ENCODE data around the gene DHRS9.

DHRS9 gene

GRCh38 chr2:169116327-169116726 is 47.0 kb downstream of the DHRS9 start:
- DNase-seq (ENCODE audit: insufficient read length, low spot score) (no peak), FAIRE-seq (no peak)
- TF ChIP-seq, protein P1, sequence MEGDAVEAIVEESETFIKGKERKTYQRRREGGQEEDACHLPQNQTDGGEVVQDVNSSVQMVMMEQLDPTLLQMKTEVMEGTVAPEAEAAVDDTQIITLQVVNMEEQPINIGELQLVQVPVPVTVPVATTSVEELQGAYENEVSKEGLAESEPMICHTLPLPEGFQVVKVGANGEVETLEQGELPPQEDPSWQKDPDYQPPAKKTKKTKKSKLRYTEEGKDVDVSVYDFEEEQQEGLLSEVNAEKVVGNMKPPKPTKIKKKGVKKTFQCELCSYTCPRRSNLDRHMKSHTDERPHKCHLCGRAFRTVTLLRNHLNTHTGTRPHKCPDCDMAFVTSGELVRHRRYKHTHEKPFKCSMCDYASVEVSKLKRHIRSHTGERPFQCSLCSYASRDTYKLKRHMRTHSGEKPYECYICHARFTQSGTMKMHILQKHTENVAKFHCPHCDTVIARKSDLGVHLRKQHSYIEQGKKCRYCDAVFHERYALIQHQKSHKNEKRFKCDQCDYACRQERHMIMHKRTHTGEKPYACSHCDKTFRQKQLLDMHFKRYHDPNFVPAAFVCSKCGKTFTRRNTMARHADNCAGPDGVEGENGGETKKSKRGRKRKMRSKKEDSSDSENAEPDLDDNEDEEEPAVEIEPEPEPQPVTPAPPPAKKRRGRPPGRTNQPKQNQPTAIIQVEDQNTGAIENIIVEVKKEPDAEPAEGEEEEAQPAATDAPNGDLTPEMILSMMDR (IDR thresholded peaks at IDR 0.05; ENCODE audit: insufficient read depth, missing control alignments): no peak

DNA sequence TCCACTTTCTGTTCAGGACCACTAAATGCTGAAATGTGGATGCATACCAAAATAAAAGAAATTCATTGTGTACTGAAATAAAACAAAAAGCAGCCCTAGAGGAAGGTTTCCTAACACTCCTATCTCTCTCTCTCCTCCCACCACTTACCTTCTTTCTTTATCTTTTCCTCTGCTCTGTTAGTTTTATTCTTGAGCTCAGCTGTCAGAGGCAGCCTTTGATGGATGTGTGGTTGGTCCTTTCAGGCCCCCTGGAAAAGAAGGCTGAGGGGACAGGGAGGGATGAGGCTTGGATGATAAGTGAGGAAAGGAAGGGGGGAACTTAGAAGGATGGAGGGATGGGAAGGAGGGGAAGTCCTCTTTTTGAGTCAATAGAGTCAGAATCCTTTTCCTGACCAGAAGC is 47.6 kb downstream of the DHRS9 start:
- no peak for DNase-seq (ENCODE audit: insufficient read length, low spot score)
- FAIRE-seq: no peak
- TF ChIP-seq, protein P1 (IDR thresholded peaks at IDR 0.05; ENCODE audit: insufficient read depth, missing control alignments): no peak

- TF ChIP-seq, protein P1 (IDR thresholded peaks at IDR 0.05; ENCODE audit: insufficient read depth, missing control alignments): no peak
- DNase-seq (ENCODE audit: insufficient read length, low spot score) (no peak), FAIRE-seq (no peak)
These were observed 48.7 kb downstream of the DHRS9 start for GRCh38 chr2:169118060-169118459.

DNA sequence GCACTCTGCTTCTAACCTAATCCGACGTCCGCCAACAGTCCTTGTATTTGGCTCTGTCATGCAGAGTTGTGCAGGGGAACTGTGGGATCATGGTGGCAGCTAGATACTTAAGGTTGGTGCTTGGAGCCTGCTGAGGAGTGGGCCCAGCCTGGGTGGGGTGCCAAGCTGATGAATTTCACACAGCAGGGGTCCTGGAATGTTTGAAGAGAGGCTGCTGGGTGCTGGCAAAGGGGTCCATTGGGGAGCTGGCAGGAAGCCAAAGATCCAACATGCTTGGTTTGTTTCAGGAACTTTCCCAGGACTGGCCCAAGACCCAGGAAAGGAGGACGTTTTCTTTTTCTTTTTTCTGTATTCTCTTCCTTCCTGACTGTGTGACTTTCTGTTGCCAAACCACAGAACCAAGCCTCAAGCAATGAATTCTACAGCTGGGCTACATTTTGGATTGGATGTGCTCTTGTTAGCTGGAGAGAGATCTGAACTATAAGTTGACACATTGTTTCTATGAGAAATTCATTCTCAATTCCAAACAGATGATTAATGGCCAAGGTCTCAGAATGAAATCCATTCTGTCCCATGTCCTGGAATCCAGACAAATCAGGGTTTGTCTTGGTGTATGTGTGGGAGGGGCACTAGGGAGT is 49.9 kb downstream of the DHRS9 start:
- TF ChIP-seq, protein P1 (IDR thresholded peaks at IDR 0.05; ENCODE audit: insufficient read depth, missing control alignments): no peak
- DNase-seq (ENCODE audit: insufficient read length, low spot score) (no peak), FAIRE-seq (no peak)

- TF ChIP-seq, protein P1 (IDR thresholded peaks at IDR 0.05; ENCODE audit: insufficient read depth, missing control alignments): no peak
- FAIRE-seq: no peak
- DNase-seq (ENCODE audit: insufficient read length, low spot score): no peak
These were observed 50.5 kb downstream of the DHRS9 start for GRCh38 chr2:169119851-169120250.

GRCh38 chr2:169129703-169130243 is 60.4 kb downstream of the DHRS9 start:
- DNase-seq (ENCODE audit: insufficient read length, low spot score) (no peak), FAIRE-seq (no peak)
- TF ChIP-seq, protein P1 (IDR thresholded peaks at IDR 0.05; ENCODE audit: insufficient read depth, missing control alignments): no peak

Data from D721Med (cell line).